GM19025 (cell line): ENCODE results near the gene WDR27.

Source experiments
- ATAC-seq: cut with Tn5 transposase; IDR thresholded peaks from one replicate; pipeline ENCODE4 v1.9.1; 2021; ENCODE audit warnings: mild to moderate bottlenecking, low read depth, moderate library complexity; ENCODE audit not compliant: unreplicated experiment

WDR27 gene

DNA sequence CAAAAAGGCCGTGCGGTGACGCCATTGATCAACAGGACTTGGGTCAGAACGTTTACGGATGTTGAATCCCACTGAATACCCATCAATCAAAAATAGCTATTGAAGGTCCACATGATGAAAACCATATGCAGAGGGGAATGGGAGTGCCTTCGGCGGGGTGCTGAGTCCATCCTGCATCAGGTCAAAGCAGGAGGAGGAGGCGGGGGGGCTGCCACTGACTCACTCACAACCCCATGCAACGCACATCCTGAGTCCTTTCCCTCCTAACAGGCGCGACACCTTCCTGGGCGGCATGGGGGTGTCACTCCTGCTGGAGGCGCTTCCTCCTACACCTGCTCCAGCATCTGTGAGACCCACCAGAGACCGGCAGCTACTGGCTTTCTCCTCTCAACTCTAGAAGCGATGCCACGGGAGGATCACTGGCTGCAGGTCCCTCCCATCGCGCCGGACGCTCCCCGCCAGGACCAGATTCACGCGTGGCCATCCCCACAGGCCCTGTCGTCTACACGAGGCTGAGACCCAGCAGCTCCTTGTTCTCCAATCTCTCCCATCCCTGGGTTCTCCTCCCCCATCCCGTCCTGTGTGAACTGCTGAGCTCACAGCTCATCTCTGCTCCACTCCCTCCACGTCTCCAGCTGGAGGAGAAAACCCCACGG lies 277.6 kb downstream of the WDR27 start:
- no peak for ATAC-seq

DNA sequence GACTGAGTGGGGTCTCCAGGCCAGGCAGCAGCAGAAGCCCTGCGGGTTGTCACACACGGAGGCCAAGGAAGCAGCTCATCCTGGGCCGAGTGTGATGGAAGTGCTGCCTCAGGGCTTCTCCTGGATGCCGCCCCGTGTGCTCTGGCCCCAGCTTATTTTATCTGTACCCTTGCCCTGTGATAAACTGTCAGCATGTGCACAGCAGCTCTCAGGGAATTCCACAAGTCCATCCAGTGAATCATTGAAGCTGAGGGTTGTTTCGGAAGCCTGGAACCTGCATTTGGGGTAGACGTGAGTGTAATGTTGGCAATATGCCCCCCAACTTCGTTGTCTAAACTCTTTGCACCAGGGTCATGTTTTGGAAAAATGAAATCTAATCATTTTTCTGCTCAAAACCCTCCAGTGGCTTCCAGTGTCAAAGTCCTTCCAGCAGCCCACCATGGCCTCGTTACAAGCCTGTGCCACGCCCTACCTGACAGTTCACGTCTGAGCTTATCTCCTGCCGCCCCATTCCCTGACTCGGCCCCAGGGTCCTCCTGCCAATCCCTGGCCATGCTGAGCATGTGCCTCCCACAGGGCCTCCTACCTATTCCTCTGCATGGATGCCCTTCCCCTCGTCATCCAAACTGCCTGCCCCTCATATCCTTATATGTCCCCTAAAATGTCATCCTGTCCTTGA lies 280.1 kb downstream of the WDR27 start:
- ATAC-seq: no peak

DNA sequence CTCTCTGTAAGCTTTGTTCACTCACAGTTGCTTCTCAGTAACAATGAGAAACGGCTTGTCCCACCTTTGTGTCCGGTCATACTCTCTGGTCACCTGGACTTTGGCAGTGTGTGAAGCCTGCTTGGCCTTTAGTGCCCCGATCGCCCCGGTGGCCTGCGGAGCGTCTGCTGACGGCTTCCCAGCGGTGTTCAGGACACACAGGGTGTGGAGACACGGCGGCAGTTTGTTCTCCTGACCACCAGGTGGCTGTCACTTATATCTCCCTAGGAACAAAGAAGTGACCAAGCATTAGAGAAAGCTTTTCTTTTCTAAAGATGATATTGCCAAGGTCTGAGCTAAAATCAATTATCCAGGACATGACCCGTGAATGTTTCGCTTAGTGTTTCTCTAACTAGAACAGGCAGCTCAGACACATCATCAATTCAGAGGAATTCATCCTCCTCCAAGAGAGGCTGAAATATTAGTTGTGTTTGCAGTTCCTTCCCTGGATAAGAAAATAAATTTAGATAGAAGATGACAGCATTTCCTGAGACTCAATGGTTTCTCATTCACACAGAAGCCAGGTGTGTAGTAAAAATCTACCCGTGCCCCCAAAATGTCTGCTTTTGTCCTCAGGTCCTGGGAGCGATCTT lies 280.8 kb downstream of the WDR27 start:
- no peak for ATAC-seq

DNA sequence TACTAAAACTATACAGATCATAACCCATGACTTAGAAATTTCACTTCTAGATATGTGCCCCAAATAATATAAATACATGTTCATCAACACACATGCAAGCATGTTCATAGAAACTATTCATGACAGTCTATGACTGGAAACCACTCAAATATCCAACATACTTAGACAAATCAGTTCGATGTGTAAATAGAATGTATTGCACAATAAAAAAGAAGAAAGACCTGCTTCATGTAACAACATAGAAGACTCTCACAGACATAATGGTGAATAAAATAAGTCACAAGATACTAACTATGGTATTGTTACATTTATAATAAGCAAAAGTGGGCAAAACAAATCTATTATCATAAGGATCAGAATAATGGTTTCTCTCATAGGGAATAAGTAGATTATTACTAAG lies 284.7 kb downstream of the WDR27 start:
- no peak for ATAC-seq

DNA sequence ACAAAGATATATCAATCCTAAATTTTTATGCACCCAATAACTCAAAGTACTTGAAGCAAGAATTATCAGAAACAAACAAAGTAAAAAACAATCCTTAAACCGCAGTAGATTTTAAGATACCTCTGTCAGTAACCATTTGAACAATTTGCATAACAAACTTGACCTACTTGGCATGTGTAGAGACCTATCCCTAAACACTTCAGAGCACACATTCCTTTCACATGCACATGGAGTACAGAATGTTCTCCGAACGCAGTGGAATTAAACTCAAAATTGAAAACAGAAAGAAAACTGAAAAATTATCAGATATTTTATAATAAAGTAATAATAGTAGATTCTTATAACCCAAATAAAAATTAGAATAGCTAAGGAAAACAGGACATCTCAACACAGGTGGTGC lies 285.6 kb downstream of the WDR27 start:
- no peak for ATAC-seq

DNA sequence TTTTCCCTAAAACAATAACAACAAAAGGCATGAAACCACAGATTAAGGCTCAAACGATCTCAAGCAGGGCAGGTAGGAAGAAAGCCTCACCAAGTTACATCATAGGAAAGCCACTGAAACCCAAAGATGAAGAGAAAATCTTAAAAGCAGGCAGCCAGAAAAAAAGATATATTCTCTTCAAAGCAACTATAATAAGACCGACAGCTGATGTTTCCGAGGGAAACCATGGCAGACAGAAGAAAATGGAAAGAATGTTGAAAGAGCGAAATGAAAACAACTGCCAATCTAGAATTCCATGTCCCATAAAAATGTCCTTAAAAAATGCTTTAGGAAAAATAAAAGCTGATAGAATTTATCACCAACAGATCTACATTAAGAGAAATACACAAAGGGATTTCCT lies 286.6 kb downstream of the WDR27 start:
- no peak for ATAC-seq

DNA sequence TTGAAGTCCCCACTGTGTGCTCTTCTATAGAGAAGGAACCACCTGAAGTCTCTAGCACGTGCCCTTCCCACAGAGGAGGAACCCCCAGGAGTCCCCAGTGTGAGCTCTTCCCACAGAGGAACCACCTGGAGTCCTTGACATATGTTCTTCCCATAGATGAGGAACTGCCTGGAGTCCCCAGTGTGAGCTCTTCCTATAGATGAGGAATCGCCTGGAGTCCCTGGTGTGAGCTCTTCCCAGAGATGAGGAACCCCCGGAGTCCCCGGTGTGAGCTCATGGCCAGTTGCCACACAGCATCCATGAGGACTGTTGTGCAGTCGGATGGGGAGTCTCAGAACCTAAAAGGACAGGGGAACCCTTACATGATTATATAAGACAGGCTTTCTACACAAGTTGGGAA lies 290.1 kb downstream of the WDR27 start:
- no peak for ATAC-seq

DNA sequence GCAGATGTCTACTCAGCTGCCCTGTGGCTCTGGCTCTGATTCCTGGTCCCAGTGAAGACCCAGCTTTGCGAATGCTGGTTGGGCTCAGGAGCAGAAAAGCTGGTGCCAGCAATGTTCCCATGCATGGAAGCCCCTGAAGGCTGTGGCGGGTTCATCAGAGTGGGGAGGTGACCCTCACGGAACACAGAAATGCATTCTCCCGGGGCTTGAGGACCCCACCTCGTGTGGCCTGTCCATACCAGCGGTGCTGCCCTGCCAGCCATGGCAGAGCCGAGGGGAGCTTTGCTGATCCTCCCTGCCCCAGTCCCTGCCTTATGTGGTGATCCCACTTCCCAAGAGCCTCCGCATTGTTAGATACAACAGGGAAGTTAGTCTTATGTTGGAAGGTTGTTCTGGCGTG lies 290.5 kb downstream of the WDR27 start:
- ATAC-seq: no peak

DNA sequence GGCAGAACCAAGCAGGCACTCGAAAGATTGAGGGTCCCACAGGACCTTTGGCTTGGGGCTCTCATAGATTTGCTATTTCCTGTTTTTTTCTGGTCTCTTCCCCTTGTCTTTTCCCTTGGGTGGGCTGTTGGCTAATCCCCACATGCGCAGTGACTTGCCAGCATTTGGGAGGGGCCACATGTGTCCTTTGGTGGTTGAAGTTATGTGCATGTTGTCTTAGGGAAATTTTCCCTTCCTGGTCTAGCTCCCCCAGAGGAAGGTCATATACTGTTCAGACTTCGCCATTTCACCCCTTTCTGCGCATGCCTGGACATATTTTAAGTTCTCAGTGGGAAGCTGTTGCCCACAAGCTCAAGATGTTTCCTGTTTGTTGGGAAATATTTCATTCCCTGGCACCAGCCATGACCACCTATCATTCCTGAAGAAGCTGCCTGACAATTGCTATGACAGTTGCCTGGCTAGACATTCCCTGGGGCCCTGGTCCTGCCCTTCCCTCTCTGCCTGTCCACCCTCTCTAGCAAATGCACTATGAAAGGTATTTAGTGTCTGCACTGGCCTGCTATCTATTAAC lies 292.0 kb downstream of the WDR27 start:
- ATAC-seq: no peak

DNA sequence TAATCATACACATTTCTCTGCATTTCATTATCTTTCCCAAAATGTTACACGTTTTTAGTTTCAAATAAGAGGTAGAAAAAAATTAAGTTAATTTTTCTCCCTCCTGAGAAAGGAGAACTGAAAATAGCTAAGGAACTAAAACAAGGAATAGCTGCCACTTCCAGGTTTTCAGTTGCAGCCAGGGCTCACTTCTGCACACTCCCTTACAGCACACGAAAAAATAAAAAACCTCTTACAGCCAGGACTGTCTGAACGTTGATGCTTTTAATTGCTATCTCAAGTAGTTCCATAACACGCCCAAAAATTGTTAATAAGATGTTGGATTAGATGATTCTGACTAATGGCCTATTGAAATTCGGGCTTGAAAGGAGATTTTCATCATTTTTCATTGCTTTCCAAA lies 294.5 kb downstream of the WDR27 start:
- no peak for ATAC-seq
